ENCODE measurements around the gene CAPN1. TPM values are rescaled to one million over a fixed set of nuclear protein-coding genes. Genes with fewer than 3 reads are reported as not detected.
A peak's percentile ranks its signal among the peaks of the same experiment; 100 is the strongest.

CAPN1 gene
- polyA plus RNA-seq, 6 donors from 2014 or later = 93.8 to 132 (median 124) TPM

GRCh38 chr11:65187971-65188461 is 6.3 kb downstream of the CAPN1 start:
- ATAC-seq (ENCODE audit: low read depth in 2 of 2) = no peak
- peak overlapping the region in 1 of 6 donors; percentile 47 for H3K27ac Mint-ChIP-seq
- H3K36me3 Mint-ChIP-seq = peaks cover 12 to 32% of the 10 kb centered on the region in 2 donors
- H3K4me3 Mint-ChIP-seq = no peak overlapping the region
- no peak for DNase-seq
- peaks cover 28 to 50% (median 35%) of the 10 kb centered on the region in 3 donors for H3K4me1 Mint-ChIP-seq
- H3K27me3 Mint-ChIP-seq = no peaks in the 10 kb centered on the region
- H3K9me3 Mint-ChIP-seq = no peaks in the 10 kb centered on the region

GRCh38 chr11:65188486-65188885 is 6.8 kb downstream of the CAPN1 start:
- DNase-seq = no peak
- Mint-ChIP-seq H3K36me3 (peaks cover 12 to 32% of the 10 kb centered on the region in 2 donors), H3K9me3 (no peaks in the 10 kb centered on the region), H3K4me1 (peaks cover 25 to 46% (median 32%) of the 10 kb centered on the region in 3 donors), H3K27ac (no peak overlapping the region), H3K27me3 (no peaks in the 10 kb centered on the region), H3K4me3 (no peak overlapping the region)
- ATAC-seq (ENCODE audit: low read depth in 2 of 2) = no peak

GRCh38 chr11:65189191-65189590 is 7.5 kb downstream of the CAPN1 start:
- ATAC-seq (ENCODE audit: low read depth in 2 of 2) = no peak
- H3K9me3 Mint-ChIP-seq = no peaks in the 10 kb centered on the region
- no peak overlapping the region for H3K4me3 Mint-ChIP-seq
- H3K36me3 Mint-ChIP-seq = peaks cover 12 to 32% of the 10 kb centered on the region in 2 donors
- no peaks in the 10 kb centered on the region for H3K27me3 Mint-ChIP-seq
- peaks cover 22 to 43% (median 31%) of the 10 kb centered on the region in 3 donors for H3K4me1 Mint-ChIP-seq
- peak overlapping the region in 4 of 6 donors; percentile 43 to 80 (median 70) for H3K27ac Mint-ChIP-seq
- no peak for DNase-seq

- Mint-ChIP-seq H3K4me3 (no peak overlapping the region), H3K4me1 (peaks cover 11 to 17% (median 15%) of the 10 kb centered on the region in 3 donors), H3K27me3 (no peaks in the 10 kb centered on the region), H3K36me3 (peaks cover 17 to 24% of the 10 kb centered on the region in 2 donors), H3K27ac (peak overlapping the region in 2 of 6 donors; percentile 17 to 48), H3K9me3 (no peaks in the 10 kb centered on the region)
- DNase-seq (no peak), ATAC-seq (ENCODE audit: low read depth in 2 of 2) (no peak)
Observed at GRCh38 chr11:65194564-65194963, 12.8 kb downstream of the CAPN1 start.

- Mint-ChIP-seq H3K27ac (no peak overlapping the region), H3K36me3 (peaks cover 9 to 20% of the 10 kb centered on the region in 2 donors)
Observed at GRCh38 chr11:65204143-65204542, 22.4 kb downstream of the CAPN1 start.

GRCh38 chr11:65204646-65205601 is 23.2 kb downstream of the CAPN1 start:
- DNase-seq (peak; percentile 49), ATAC-seq (ENCODE audit: low read depth in 2 of 2) (peak; percentile 58 to 67)
- no peaks in the 10 kb centered on the region for H3K9me3 Mint-ChIP-seq
- H3K36me3 Mint-ChIP-seq = peaks cover 7 to 22% of the 10 kb centered on the region in 2 donors
- peak overlapping the region in 2 of 6 donors; percentile 52 to 80 for H3K27ac Mint-ChIP-seq
- peaks cover 14 to 22% (median 14%) of the 10 kb centered on the region in 3 donors for H3K4me1 Mint-ChIP-seq
- peak overlapping the region in 1 of 8 donors; percentile 2 for H3K4me3 Mint-ChIP-seq
- H3K27me3 Mint-ChIP-seq = no peaks in the 10 kb centered on the region

More at GRCh38 chr11:65204143-65204542, 22.4 kb downstream of the CAPN1 start:
- H3K9me3 Mint-ChIP-seq = no peaks in the 10 kb centered on the region
- ATAC-seq (ENCODE audit: low read depth in 2 of 2) (no peak), DNase-seq (no peak)
- no peak overlapping the region for H3K4me3 Mint-ChIP-seq
- H3K4me1 Mint-ChIP-seq = peaks cover 16 to 22% (median 17%) of the 10 kb centered on the region in 3 donors
- H3K27me3 Mint-ChIP-seq = no peaks in the 10 kb centered on the region

GRCh38 chr11:65205602-65205967 is 23.9 kb downstream of the CAPN1 start:
- H3K4me3 Mint-ChIP-seq = no peak overlapping the region
- no peak for DNase-seq
- no peaks in the 10 kb centered on the region for H3K9me3 Mint-ChIP-seq
- no peak for ATAC-seq (ENCODE audit: low read depth in 2 of 2)
- peaks cover 14 to 22% (median 14%) of the 10 kb centered on the region in 3 donors for H3K4me1 Mint-ChIP-seq
- no peaks in the 10 kb centered on the region for H3K27me3 Mint-ChIP-seq
- H3K27ac Mint-ChIP-seq = peak overlapping the region in 2 of 6 donors; percentile 37 to 80
- H3K36me3 Mint-ChIP-seq = peaks cover 10 to 22% of the 10 kb centered on the region in 2 donors

GRCh38 chr11:65206441-65206841 is 24.7 kb downstream of the CAPN1 start:
- H3K27me3 Mint-ChIP-seq = no peaks in the 10 kb centered on the region

GRCh38 chr11:65206901-65207300 is 25.2 kb downstream of the CAPN1 start:
- no peaks in the 10 kb centered on the region for H3K9me3 Mint-ChIP-seq
- no peak overlapping the region for H3K27ac Mint-ChIP-seq
- DNase-seq = no peak
- H3K4me3 Mint-ChIP-seq = no peak overlapping the region
- H3K4me1 Mint-ChIP-seq = peaks cover 7 to 16% (median 14%) of the 10 kb centered on the region in 3 donors
- no peaks in the 10 kb centered on the region for H3K27me3 Mint-ChIP-seq
- peaks cover 11 to 22% of the 10 kb centered on the region in 2 donors for H3K36me3 Mint-ChIP-seq
- no peak for ATAC-seq (ENCODE audit: low read depth in 2 of 2)

More at GRCh38 chr11:65206441-65206841, 24.7 kb downstream of the CAPN1 start:
- Mint-ChIP-seq H3K4me3 (no peak overlapping the region), H3K4me1 (peaks cover 9 to 16% (median 14%) of the 10 kb centered on the region in 3 donors), H3K9me3 (no peaks in the 10 kb centered on the region), H3K27ac (no peak overlapping the region), H3K36me3 (peaks cover 11 to 22% of the 10 kb centered on the region in 2 donors)
- ATAC-seq (ENCODE audit: low read depth in 2 of 2) = no peak
- no peak for DNase-seq

- H3K9me3 Mint-ChIP-seq = no peaks in the 10 kb centered on the region
- H3K4me3 Mint-ChIP-seq = no peak overlapping the region
- H3K4me1 Mint-ChIP-seq = peaks cover 7 to 23% (median 18%) of the 10 kb centered on the region in 3 donors
- ATAC-seq (ENCODE audit: low read depth in 2 of 2) (no peak), DNase-seq (no peak)
- peaks cover 11 to 22% of the 10 kb centered on the region in 2 donors for H3K36me3 Mint-ChIP-seq
- no peaks in the 10 kb centered on the region for H3K27me3 Mint-ChIP-seq
- no peak overlapping the region for H3K27ac Mint-ChIP-seq
Observed at GRCh38 chr11:65207918-65208784, 26.4 kb downstream of the CAPN1 start.

GRCh38 chr11:65208785-65209710 is 27.3 kb downstream of the CAPN1 start:
- H3K36me3 Mint-ChIP-seq = peaks cover 11 to 22% of the 10 kb centered on the region in 2 donors
- H3K27ac Mint-ChIP-seq = peak overlapping the region in 3 of 6 donors; percentile 28 to 67 (median 43)
- DNase-seq = no peak
- no peaks in the 10 kb centered on the region for H3K27me3 Mint-ChIP-seq
- no peaks in the 10 kb centered on the region for H3K9me3 Mint-ChIP-seq
- ATAC-seq (ENCODE audit: low read depth in 2 of 2) = no peak
- peak overlapping the region in 1 of 8 donors; percentile 58 for H3K4me3 Mint-ChIP-seq
- H3K4me1 Mint-ChIP-seq = peaks cover 10 to 29% (median 21%) of the 10 kb centered on the region in 3 donors

- Mint-ChIP-seq H3K27me3 (no peaks in the 10 kb centered on the region), H3K36me3 (peaks cover 11 to 16% of the 10 kb centered on the region in 2 donors), H3K27ac (no peak overlapping the region), H3K9me3 (no peaks in the 10 kb centered on the region), H3K4me3 (no peak overlapping the region), H3K4me1 (peaks cover 12 to 29% (median 21%) of the 10 kb centered on the region in 3 donors)
- DNase-seq (no peak), ATAC-seq (ENCODE audit: low read depth in 2 of 2) (no peak)
Observed at GRCh38 chr11:65209711-65210360, 28.1 kb downstream of the CAPN1 start.
